Neural progenitor cell (in vitro differentiated cells): ENCODE results near the gene ARAP2.

Source experiments
- CTCF ChIP-seq: fragments of 200-600 bp; sonication (generic); IDR thresholded peaks from 2 replicates; pipeline ENCODE4 v1.5.1; 2017; ENCODE audit warnings: antibody characterized with exemption, mild to moderate bottlenecking
- EZH2 ChIP-seq: fragments of 200-600 bp; sonication (generic); IDR thresholded peaks from 2 replicates; pipeline ENCODE4 v1.6.1; 2017; ENCODE audit warnings: antibody characterized with exemption, mild to moderate bottlenecking, moderate library complexity
- EZH2phosphoT487 ChIP-seq: fragments of 200-600 bp; sonication (generic); IDR thresholded peaks from 2 replicates; pipeline ENCODE4 v1.6.1; 2017; ENCODE audit warnings: antibody characterized with exemption

GRCh38 chr4:36236159-36236558 is 8.2 kb downstream of the ARAP2 start:
- no peak for TF ChIP-seq CTCF
- TF ChIP-seq EZH2, result no peak
- TF ChIP-seq EZH2phosphoT487, result no peak
